Measurements from ENCODE around the gene GET3.

GRCh38 chr19:12749938-12750521 lies 12.7 kb downstream of the GET3 start:
- TF ChIP-seq CTCF (IDR thresholded peaks at IDR 0.05; ENCODE audit: low read depth, low read length, poor library complexity, severe bottlenecking) (no peak), EZH2phosphoT487 (IDR thresholded peaks at IDR 0.05; ENCODE audit: borderline replicate concordance, low read length) (no peak)

All from DOHH2 (cell line).